Measurements from ENCODE around the gene PPP6C. TPM values are rescaled to one million over a fixed set of nuclear protein-coding genes. Genes with fewer than 3 reads are reported as not detected.

Gene PPP6C
- total and polyA plus RNA-seq, 2 of the 13 experiments (the other 11 are each of a cell fraction or from before 2014, with no cell fraction given) = 18.5 to 20.9 TPM

- Histone ChIP-seq H4K20me1 (ENCODE audit: insufficient read depth, low read length) (no peaks in the 10 kb centered on the region; the same call in 1 of the 2 replicates), H3K4me1 (ENCODE audit: insufficient read depth, low read length) (peaks cover 2% of the 10 kb centered on the region; the same call in 1 of the 2 replicates), H3K9ac (ENCODE audit: insufficient read depth, low read depth, low read length) (no peak overlapping the region), H3K27me3 (ENCODE audit: control insufficient read depth in 1 of 2, insufficient read depth in 2 of 2, low read length in 2 of 2) (no peaks in the 10 kb centered on the region), H3K79me2 (ENCODE audit: insufficient read depth, low read length) (no peaks in the 10 kb centered on the region), H3K9me3 (ENCODE audit: low read length) (no peaks in the 10 kb centered on the region), H3K4me3 (replicated peaks in 1 of 3; ENCODE audit: insufficient read depth in 1 of 3, low read depth in 2 of 3, low read length in 3 of 3) (no peak overlapping the region), H3K4me2 (ENCODE audit: low read depth, low read length) (no peak overlapping the region), H3K36me3 (replicated peaks in 1 of 2; ENCODE audit: control insufficient read depth in 1 of 2, insufficient read depth in 2 of 2, low read length in 2 of 2) (peaks cover 5 to 44% of the 10 kb centered on the region in 2 experiments; a peak in 4 of 5 replicates), H3K27ac (ENCODE audit: extremely low read length, insufficient read depth, low read length) (no peak overlapping the region), H2AFZ (ENCODE audit: low read length) (no peak overlapping the region)
- no peak for ATAC-seq
- 96% methylated on average over 2 of the region's 2 CpGs for WGBS (ENCODE audit: low lambda C conversion rate)
- ChIA-PET CTCF (ENCODE audit: low intra/inter-chr PET ratio, low total read pairs) (no interaction called here), POLR2A (no interaction called here)
- in situ Hi-C loops (cut with HindIII; ENCODE audit: extremely low pct_ligation_motif_present, low pct_unique_long_range_greater_than_20kb) (no loop called here), intact Hi-C loops (cut with micrococcal nuclease; ENCODE audit: unreplicated experiment) (no loop called here)
- no peak for DNase-seq (ENCODE audit: low spot score)
- BruUV-seq (replicated peaks) = no TSS peak
- FAIRE-seq = no peak
- no peak for TF ChIP-seq ZNF326 (CRISPR knock-in tag; IDR thresholded peaks at IDR 0.05; ENCODE audit: borderline replicate concordance)
- no peak for TF ChIP-seq ZNF710 (CRISPR knock-in tag; IDR thresholded peaks at IDR 0.05; ENCODE audit: borderline replicate concordance)
- TF ChIP-seq, protein P1, sequence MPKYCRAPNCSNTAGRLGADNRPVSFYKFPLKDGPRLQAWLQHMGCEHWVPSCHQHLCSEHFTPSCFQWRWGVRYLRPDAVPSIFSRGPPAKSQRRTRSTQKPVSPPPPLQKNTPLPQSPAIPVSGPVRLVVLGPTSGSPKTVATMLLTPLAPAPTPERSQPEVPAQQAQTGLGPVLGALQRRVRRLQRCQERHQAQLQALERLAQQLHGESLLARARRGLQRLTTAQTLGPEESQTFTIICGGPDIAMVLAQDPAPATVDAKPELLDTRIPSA (CRISPR knock-in tag; IDR thresholded peaks at IDR 0.05; ENCODE audit: borderline replicate concordance) = no peak
- TF ChIP-seq, protein P2, sequence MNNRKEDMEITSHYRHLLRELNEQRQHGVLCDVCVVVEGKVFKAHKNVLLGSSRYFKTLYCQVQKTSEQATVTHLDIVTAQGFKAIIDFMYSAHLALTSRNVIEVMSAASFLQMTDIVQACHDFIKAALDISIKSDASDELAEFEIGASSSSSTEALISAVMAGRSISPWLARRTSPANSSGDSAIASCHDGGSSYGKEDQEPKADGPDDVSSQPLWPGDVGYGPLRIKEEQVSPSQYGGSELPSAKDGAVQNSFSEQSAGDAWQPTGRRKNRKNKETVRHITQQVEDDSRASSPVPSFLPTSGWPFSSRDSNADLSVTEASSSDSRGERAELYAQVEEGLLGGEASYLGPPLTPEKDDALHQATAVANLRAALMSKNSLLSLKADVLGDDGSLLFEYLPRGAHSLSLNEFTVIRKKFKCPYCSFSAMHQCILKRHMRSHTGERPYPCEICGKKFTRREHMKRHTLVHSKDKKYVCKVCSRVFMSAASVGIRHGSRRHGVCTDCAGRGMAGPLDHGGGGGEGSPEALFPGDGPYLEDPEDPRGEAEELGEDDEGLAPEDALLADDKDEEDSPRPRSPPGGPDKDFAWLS (CRISPR knock-in tag; IDR thresholded peaks at IDR 0.05; ENCODE audit: borderline replicate concordance) = no peak
- TF ChIP-seq, protein P3, sequence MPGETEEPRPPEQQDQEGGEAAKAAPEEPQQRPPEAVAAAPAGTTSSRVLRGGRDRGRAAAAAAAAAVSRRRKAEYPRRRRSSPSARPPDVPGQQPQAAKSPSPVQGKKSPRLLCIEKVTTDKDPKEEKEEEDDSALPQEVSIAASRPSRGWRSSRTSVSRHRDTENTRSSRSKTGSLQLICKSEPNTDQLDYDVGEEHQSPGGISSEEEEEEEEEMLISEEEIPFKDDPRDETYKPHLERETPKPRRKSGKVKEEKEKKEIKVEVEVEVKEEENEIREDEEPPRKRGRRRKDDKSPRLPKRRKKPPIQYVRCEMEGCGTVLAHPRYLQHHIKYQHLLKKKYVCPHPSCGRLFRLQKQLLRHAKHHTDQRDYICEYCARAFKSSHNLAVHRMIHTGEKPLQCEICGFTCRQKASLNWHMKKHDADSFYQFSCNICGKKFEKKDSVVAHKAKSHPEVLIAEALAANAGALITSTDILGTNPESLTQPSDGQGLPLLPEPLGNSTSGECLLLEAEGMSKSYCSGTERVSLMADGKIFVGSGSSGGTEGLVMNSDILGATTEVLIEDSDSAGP (CRISPR knock-in tag; IDR thresholded peaks at IDR 0.05; ENCODE audit: borderline replicate concordance) = no peak
- TF ChIP-seq AHR (CRISPR knock-in tag; IDR thresholded peaks at IDR 0.05) = no peak
- TF ChIP-seq ZNF121 (CRISPR knock-in tag; IDR thresholded peaks at IDR 0.05) = no peak
Observed at GRCh38 chr9:125156551-125156950, 33.1 kb downstream of the PPP6C start.
